ENCODE results near the gene SOCS6. TPM values are rescaled to one million over a fixed set of nuclear protein-coding genes. Genes with fewer than 3 reads are reported as not detected.
A peak's percentile ranks its signal among the peaks of the same experiment; 100 is the strongest.

The SOCS6 gene
- total and polyA plus RNA-seq, 2 donors (not counting 1 experiment from before 2014, with no cell fraction given), result 38.6 to 44.1 TPM

DNA sequence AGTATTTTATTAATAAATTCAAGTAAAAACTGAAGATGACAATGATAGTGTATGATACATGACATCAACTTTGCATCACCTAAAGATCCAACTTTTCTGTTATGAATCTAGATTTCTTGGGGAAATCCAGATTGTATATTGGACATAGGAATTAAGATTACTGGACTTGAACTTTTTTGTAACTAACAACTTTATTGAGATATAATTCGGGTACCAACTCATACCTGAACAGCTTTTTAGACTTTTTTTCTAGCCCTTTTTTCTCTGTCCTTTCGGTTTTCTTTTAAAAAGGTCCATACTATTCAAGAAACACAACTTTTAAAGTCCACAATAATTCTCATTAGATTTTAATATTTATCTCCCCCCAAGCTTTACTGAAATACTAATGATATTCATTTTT is 1.1 kb upstream of the SOCS6 start:
- peaks cover 7% of the 10 kb centered on the region for H3K4me1 ChIP-seq (ENCODE audit: control insufficient read depth, extremely low read depth, insufficient read depth, low read length)
- peaks cover 33% of the 10 kb centered on the region for H3K79me2 ChIP-seq (ENCODE audit: control insufficient read depth, insufficient read depth, low read length)
- no peak overlapping the region for H3K9ac ChIP-seq (ENCODE audit: insufficient read depth, low read length)
- H3K9me3 ChIP-seq (ENCODE audit: control insufficient read depth, insufficient read depth, low read depth, low read length), result no peaks in the 10 kb centered on the region
- peak overlapping the region; percentile 72 to 85 (median 78) for H3K4me3 ChIP-seq (replicated peaks in 1 of 4; ENCODE audit: control extremely low read depth in 1 of 4, insufficient read depth in 1 of 4, low read depth in 3 of 4, low read length in 4 of 4)
- peak overlapping the region; percentile 96 for H3K4me2 ChIP-seq (ENCODE audit: extremely low read depth, insufficient read depth, low read length)
- H3K36me3 ChIP-seq (ENCODE audit: control insufficient read depth, insufficient read depth, low read length), result peaks cover 2% of the 10 kb centered on the region
- H2AFZ ChIP-seq (ENCODE audit: low read length), result no peak overlapping the region
- no peak for DNase-seq (ENCODE audit: low read depth in 2 of 2)
- TF ChIP-seq, protein P1, sequence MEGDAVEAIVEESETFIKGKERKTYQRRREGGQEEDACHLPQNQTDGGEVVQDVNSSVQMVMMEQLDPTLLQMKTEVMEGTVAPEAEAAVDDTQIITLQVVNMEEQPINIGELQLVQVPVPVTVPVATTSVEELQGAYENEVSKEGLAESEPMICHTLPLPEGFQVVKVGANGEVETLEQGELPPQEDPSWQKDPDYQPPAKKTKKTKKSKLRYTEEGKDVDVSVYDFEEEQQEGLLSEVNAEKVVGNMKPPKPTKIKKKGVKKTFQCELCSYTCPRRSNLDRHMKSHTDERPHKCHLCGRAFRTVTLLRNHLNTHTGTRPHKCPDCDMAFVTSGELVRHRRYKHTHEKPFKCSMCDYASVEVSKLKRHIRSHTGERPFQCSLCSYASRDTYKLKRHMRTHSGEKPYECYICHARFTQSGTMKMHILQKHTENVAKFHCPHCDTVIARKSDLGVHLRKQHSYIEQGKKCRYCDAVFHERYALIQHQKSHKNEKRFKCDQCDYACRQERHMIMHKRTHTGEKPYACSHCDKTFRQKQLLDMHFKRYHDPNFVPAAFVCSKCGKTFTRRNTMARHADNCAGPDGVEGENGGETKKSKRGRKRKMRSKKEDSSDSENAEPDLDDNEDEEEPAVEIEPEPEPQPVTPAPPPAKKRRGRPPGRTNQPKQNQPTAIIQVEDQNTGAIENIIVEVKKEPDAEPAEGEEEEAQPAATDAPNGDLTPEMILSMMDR (conservative IDR thresholded peaks at IDR 0.05 in 1 of 2, IDR thresholded peaks at IDR 0.05 in 1 of 2; ENCODE audit: low read depth in 1 of 2, low read length in 2 of 2), result no peak
- no peak for TF ChIP-seq EZH2 (IDR thresholded peaks at IDR 0.05; ENCODE audit: low read length, missing control alignments)
- H3K27me3 ChIP-seq (ENCODE audit: control insufficient read depth, insufficient read depth, low read length), result no peaks in the 10 kb centered on the region
- no peaks in the 10 kb centered on the region for H4K20me1 ChIP-seq (ENCODE audit: control insufficient read depth, extremely low read depth, insufficient read depth, low read length)
- no peak overlapping the region for H3K27ac ChIP-seq (ENCODE audit: insufficient read depth, low read length)

DNA sequence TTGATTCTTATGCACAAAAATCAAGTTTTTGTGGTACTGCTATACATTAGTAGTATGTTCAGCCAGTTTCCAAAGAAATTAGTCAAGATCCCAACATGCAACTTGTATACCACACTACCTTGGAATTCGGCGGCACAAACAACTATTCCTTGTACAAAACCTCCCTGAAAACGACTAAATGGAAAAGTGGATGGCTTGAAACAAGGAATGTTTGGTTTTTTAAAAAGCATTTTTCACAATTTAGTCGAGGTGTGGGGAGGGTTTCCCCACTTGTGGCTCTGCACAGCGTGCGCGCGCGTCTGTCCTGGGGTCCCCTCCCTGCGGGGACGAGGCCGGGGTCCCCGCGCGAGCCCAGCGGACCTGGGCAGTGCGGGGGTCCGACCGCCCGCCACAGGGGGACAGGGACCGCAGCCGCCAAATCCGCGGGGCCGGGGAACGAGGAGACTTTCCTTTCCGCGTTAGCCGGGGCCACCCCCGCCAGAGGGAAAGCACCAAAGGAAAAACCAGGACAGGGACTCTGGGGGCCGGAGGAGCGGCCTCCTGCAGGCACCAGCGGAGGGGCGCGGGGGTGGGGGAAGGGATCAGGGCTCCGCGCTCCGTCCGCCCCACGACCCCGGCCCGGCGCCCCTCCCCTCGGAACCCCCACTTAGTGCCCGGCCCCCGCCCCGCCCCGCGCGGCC is 534 bp upstream of the SOCS6 start:
- peak overlapping the region; percentile 79 for H2AFZ ChIP-seq (ENCODE audit: low read length)
- H3K4me3 ChIP-seq (replicated peaks in 1 of 4; ENCODE audit: control extremely low read depth in 1 of 4, insufficient read depth in 1 of 4, low read depth in 3 of 4, low read length in 4 of 4), result peak overlapping the region; percentile 72 to 85 (median 78)
- TF ChIP-seq EZH2 (IDR thresholded peaks at IDR 0.05; ENCODE audit: low read length, missing control alignments), result no peak
- TF ChIP-seq, protein P1 (conservative IDR thresholded peaks at IDR 0.05 in 1 of 2, IDR thresholded peaks at IDR 0.05 in 1 of 2; ENCODE audit: low read depth in 1 of 2, low read length in 2 of 2), result no peak
- H3K36me3 ChIP-seq (ENCODE audit: control insufficient read depth, insufficient read depth, low read length), result peaks cover 2% of the 10 kb centered on the region
- peak overlapping the region; percentile 70 for H3K9ac ChIP-seq (ENCODE audit: insufficient read depth, low read length)
- H3K9me3 ChIP-seq (ENCODE audit: control insufficient read depth, insufficient read depth, low read depth, low read length), result no peaks in the 10 kb centered on the region
- H3K4me2 ChIP-seq (ENCODE audit: extremely low read depth, insufficient read depth, low read length), result peak overlapping the region; percentile 96
- peaks cover 9% of the 10 kb centered on the region for H3K4me1 ChIP-seq (ENCODE audit: control insufficient read depth, extremely low read depth, insufficient read depth, low read length)
- DNase-seq (ENCODE audit: low read depth in 2 of 2), result peak; percentile 48 to 50
- H3K79me2 ChIP-seq (ENCODE audit: control insufficient read depth, insufficient read depth, low read length), result peaks cover 39% of the 10 kb centered on the region
- peak overlapping the region; percentile 64 for H3K27ac ChIP-seq (ENCODE audit: insufficient read depth, low read length)
- H3K27me3 ChIP-seq (ENCODE audit: control insufficient read depth, insufficient read depth, low read length), result no peaks in the 10 kb centered on the region
- no peaks in the 10 kb centered on the region for H4K20me1 ChIP-seq (ENCODE audit: control insufficient read depth, extremely low read depth, insufficient read depth, low read length)

- DNase-seq (ENCODE audit: low read depth in 2 of 2), result peak; percentile 46
- peak overlapping the region; percentile 85 for H3K9ac ChIP-seq (ENCODE audit: insufficient read depth, low read length)
- H4K20me1 ChIP-seq (ENCODE audit: control insufficient read depth, extremely low read depth, insufficient read depth, low read length), result no peaks in the 10 kb centered on the region
- no peaks in the 10 kb centered on the region for H3K27me3 ChIP-seq (ENCODE audit: control insufficient read depth, insufficient read depth, low read length)
- TF ChIP-seq EZH2 (IDR thresholded peaks at IDR 0.05; ENCODE audit: low read length, missing control alignments), result no peak
- TF ChIP-seq, protein P1 (conservative IDR thresholded peaks at IDR 0.05 in 1 of 2, IDR thresholded peaks at IDR 0.05 in 1 of 2; ENCODE audit: low read depth in 1 of 2, low read length in 2 of 2), result no peak
- peak overlapping the region; percentile 78 for H3K27ac ChIP-seq (ENCODE audit: insufficient read depth, low read length)
- no peaks in the 10 kb centered on the region for H3K9me3 ChIP-seq (ENCODE audit: control insufficient read depth, insufficient read depth, low read depth, low read length)
- peak overlapping the region; percentile 96 for H3K4me2 ChIP-seq (ENCODE audit: extremely low read depth, insufficient read depth, low read length)
- peak overlapping the region; percentile 20 for H2AFZ ChIP-seq (ENCODE audit: low read length)
- H3K36me3 ChIP-seq (ENCODE audit: control insufficient read depth, insufficient read depth, low read length), result peaks cover 2% of the 10 kb centered on the region
- peaks cover 52% of the 10 kb centered on the region for H3K79me2 ChIP-seq (ENCODE audit: control insufficient read depth, insufficient read depth, low read length)
- peaks cover 13% of the 10 kb centered on the region for H3K4me1 ChIP-seq (ENCODE audit: control insufficient read depth, extremely low read depth, insufficient read depth, low read length)
- H3K4me3 ChIP-seq (replicated peaks in 1 of 4; ENCODE audit: control extremely low read depth in 1 of 4, insufficient read depth in 1 of 4, low read depth in 3 of 4, low read length in 4 of 4), result peak overlapping the region; percentile 85 to 98 (median 94)
Observed at GRCh38 chr18:70289351-70290312, 787 bp downstream of the SOCS6 start.
